Measurements from ENCODE around the gene PCDH8. TPM values are rescaled to one million over a fixed set of nuclear protein-coding genes. Genes with fewer than 3 reads are reported as not detected.

Gene PCDH8
- total RNA-seq, 1 donor from 2014 or later: 8.1 TPM

DNA sequence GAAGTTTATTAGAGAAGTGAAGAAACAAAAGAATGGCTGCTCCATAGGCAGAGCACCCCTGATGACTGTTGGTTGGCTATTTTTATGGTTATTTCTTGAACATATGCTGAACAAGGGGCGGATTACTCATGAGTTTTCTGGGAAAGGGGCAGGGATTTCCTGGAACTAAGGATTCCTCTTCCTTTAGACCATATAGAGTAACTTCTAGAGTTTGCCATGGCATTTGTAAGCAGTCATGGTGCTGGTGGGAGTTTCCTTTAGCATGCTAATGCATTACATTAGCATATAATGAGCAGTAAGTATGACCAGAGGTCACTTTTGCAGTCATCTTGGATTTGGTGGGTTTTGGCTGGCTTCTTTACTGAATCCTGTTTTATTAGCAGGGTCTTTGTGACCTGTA is 38.7 kb upstream of the PCDH8 start:
- no peak for DNase-seq (ENCODE audit: extremely low spot score, unreplicated experiment)
- TF ChIP-seq, protein P1, sequence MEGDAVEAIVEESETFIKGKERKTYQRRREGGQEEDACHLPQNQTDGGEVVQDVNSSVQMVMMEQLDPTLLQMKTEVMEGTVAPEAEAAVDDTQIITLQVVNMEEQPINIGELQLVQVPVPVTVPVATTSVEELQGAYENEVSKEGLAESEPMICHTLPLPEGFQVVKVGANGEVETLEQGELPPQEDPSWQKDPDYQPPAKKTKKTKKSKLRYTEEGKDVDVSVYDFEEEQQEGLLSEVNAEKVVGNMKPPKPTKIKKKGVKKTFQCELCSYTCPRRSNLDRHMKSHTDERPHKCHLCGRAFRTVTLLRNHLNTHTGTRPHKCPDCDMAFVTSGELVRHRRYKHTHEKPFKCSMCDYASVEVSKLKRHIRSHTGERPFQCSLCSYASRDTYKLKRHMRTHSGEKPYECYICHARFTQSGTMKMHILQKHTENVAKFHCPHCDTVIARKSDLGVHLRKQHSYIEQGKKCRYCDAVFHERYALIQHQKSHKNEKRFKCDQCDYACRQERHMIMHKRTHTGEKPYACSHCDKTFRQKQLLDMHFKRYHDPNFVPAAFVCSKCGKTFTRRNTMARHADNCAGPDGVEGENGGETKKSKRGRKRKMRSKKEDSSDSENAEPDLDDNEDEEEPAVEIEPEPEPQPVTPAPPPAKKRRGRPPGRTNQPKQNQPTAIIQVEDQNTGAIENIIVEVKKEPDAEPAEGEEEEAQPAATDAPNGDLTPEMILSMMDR (conservative IDR thresholded peaks at IDR 0.05): no peak
- H3K36me3 Mint-ChIP-seq: no peaks in the 10 kb centered on the region
- H3K9me3 Mint-ChIP-seq: no peaks in the 10 kb centered on the region
- H3K4me1 Mint-ChIP-seq (ENCODE audit: unreplicated experiment): peaks cover 11% of the 10 kb centered on the region
- H3K27ac Mint-ChIP-seq: no peak overlapping the region
- peaks cover 11% of the 10 kb centered on the region for H3K27me3 Mint-ChIP-seq
- H3K4me3 Mint-ChIP-seq: no peak overlapping the region

DNA sequence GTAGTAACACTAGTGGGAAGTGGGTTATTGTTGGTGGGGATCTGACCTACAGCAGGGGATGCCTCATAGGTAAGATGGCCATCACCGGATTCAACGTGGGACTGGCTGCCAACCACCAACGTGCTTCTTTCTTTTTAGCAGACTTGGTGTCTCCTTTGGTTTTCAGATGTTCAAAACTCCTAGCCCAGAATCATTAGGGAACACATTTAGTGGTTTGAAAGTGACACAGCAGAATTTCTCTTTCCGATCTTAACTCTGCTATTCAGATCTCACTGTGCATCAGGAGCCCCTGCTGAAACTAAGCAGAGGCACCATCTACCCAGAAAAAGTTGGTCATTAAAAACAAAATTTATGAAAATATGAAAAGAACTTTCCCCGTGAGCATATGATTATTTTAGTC is 36.7 kb upstream of the PCDH8 start:
- no peak for DNase-seq (ENCODE audit: extremely low spot score, unreplicated experiment)
- Mint-ChIP-seq H3K27me3 (peaks cover 10% of the 10 kb centered on the region), H3K4me3 (no peak overlapping the region), H3K27ac (no peak overlapping the region), H3K4me1 (ENCODE audit: unreplicated experiment) (peaks cover 16% of the 10 kb centered on the region), H3K36me3 (no peaks in the 10 kb centered on the region), H3K9me3 (no peaks in the 10 kb centered on the region)
- TF ChIP-seq, protein P1 (conservative IDR thresholded peaks at IDR 0.05): no peak

DNA sequence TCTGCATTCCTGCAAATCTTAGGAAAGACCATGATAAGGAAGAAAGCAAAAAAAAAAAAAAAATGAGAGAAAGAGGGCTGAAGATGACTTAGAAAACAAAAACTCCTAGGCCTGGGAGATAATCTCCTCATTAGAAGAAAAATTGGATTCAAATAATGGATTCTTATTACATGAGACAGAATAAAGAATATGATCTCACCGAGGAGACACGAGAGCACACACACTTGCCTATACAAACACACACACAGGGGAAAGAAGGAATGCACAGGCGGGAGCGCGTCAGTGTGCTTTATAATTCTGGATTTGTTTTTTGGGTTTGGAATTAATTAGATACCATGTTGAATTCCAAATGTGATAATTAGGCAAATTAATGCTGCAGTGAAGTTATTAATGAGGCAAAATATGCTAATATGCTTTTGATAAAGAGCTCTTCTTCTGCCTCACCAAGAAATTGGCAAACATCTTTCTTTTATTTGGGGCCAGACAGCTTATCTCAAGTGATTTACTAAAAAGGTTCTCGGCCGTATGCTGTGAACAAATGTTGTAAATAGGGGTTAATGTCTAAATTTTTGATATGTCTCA is 36.1 kb upstream of the PCDH8 start:
- Mint-ChIP-seq H3K4me1 (ENCODE audit: unreplicated experiment) (peaks cover 22% of the 10 kb centered on the region), H3K4me3 (no peak overlapping the region), H3K27me3 (peaks cover 16% of the 10 kb centered on the region), H3K36me3 (no peaks in the 10 kb centered on the region), H3K27ac (no peak overlapping the region), H3K9me3 (no peaks in the 10 kb centered on the region)
- TF ChIP-seq, protein P1 (conservative IDR thresholded peaks at IDR 0.05): no peak
- no peak for DNase-seq (ENCODE audit: extremely low spot score, unreplicated experiment)

DNA sequence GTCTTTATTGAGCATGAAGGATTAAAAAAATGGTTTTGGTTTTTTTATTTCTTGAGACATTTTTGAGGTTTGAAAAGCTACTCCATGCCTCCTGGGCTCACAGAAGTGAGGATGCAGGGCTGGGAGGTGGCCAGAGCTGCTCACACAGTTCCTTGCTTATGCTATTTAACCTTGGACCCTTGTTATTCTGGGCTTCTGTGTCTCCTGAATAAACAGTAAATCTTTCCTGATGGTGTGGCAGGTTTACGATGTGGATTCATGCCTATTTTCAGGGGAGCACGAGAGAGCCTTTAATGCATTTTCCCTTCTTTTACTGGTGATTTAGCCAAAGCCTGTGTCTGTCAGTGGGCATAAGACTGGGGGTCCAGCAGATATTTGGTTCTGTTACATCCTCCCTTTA is 34.3 kb upstream of the PCDH8 start:
- H3K4me1 Mint-ChIP-seq (ENCODE audit: unreplicated experiment): peaks cover 22% of the 10 kb centered on the region

DNA sequence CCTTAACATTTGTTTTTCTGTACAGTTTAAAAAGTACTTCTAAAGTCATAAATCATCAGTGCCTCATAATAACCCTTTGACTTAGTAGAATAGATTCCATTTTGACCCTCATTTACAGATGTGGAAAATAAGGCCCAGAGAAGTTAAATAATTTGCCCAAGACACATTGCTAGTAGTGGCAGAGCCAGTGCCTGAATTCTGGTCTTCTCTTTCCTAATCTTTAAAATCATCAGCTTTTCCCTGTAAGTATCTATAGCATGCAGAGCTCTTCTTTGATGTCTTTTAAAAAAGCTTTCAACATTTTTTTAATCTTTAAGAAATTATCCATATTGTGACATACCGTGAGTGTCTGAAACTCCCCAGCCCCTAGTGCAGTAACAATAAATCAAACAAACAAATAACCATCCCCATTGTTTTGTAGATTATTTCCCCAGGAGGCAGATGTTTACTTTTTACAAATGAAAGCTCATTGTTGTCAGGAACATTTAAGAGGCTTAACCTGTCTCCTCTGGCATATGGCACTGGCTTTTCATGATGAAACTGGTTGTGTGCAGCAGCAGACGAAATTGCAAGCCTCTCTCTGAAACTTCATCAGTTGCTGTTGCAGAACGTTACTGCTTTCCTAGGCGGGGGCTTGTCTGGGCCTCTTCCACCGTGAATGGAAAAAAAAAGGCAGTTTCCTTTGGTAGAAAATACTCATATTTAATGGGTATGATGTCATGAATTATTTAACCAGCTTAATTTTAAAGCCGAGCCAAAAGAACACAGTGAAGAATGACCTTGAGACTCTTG is 31.7 kb upstream of the PCDH8 start:
- no peak overlapping the region for H3K27ac Mint-ChIP-seq
- H3K9me3 Mint-ChIP-seq: peaks cover 7% of the 10 kb centered on the region
- no peaks in the 10 kb centered on the region for H3K36me3 Mint-ChIP-seq
- TF ChIP-seq, protein P1 (conservative IDR thresholded peaks at IDR 0.05): no peak
- H3K27me3 Mint-ChIP-seq: peaks cover 19% of the 10 kb centered on the region
- H3K4me3 Mint-ChIP-seq: no peak overlapping the region
- H3K4me1 Mint-ChIP-seq (ENCODE audit: unreplicated experiment): peaks cover 22% of the 10 kb centered on the region
- DNase-seq (ENCODE audit: extremely low spot score, unreplicated experiment): no peak

More for the DNA sequence above, 34.3 kb upstream of the PCDH8 start:
- no peaks in the 10 kb centered on the region for H3K36me3 Mint-ChIP-seq
- no peaks in the 10 kb centered on the region for H3K9me3 Mint-ChIP-seq
- no peak for DNase-seq (ENCODE audit: extremely low spot score, unreplicated experiment)
- TF ChIP-seq, protein P1 (conservative IDR thresholded peaks at IDR 0.05): no peak
- no peak overlapping the region for H3K27ac Mint-ChIP-seq
- peaks cover 19% of the 10 kb centered on the region for H3K27me3 Mint-ChIP-seq
- no peak overlapping the region for H3K4me3 Mint-ChIP-seq

Data from type B pancreatic cell (in vitro differentiated cells).